Endothelial cell of umbilical vein (primary cell): Measurements from ENCODE around the gene PLXDC1. TPM values are rescaled to one million over a fixed set of nuclear protein-coding genes. Genes with fewer than 3 reads are reported as not detected.

Source experiments
- BruUV-seq: library from RNA; stranded (reverse); fragments of 400-500 nt; replicated peaks from 2 replicates; lab custom pipeline; 2021; lab: Mats Ljungman, UMichigan
- CTCF ChIA-PET: fragments of 300-600, 350-600 bp; sonication (Branson Sonifier 250); formaldehyde crosslinking; loops from one replicate; lab custom pipeline; 2021; ENCODE audit warnings: antibody characterized with exemption, inconsistent platforms; lab: Charles Lee
- POLR2A ChIA-PET: fragments of 300-600, 350-600 bp; sonication (Branson Sonifier 250); formaldehyde crosslinking; loops from one replicate; lab custom pipeline; 2021; ENCODE audit warnings: antibody characterized with exemption, inconsistent platforms; lab: Charles Lee
- DNase-seq: peaks from one replicate; pipeline ENCODE4 v3.0.0-alpha.2; 2011; ENCODE audit warnings: low read depth, low spot score
- FAIRE-seq: peaks from 2 replicates; lab custom pipeline; 2011; peaks lifted over from hg19 to GRCh38; lab: Jason Lieb, UNC
- H2AFZ ChIP-seq: 2 replicates; pipeline ENCODE4 v1.6.0; 2012; ENCODE audit warnings: low read depth, low read length, control low read depth, inconsistent platforms
- H3K27ac ChIP-seq: 2 replicates; pipeline ENCODE4 v1.5.1; 2011; ENCODE audit warnings: low read depth, mild to moderate bottlenecking, control low read depth, low read length, moderate library complexity; ENCODE audit not compliant: insufficient read depth
- H3K27me3 ChIP-seq, 2 experiments: 2 replicates each; pipeline versions ENCODE4 v1.6.0 to v1.6.1; 2011; ENCODE audit warnings: low read length in 2 of 2, mixed read lengths in 1 of 2; ENCODE audit not compliant: control insufficient read depth in 2 of 2, insufficient read depth in 2 of 2
- H3K36me3 ChIP-seq, 2 experiments: 2 replicates in 1 of 2; 3 replicates in 1 of 2; pipeline ENCODE4 v1.5.1; 2011; ENCODE audit warnings: low read length in 2 of 2, mild to moderate bottlenecking in 1 of 2, moderate library complexity in 1 of 2; ENCODE audit not compliant: control insufficient read depth in 2 of 2, insufficient read depth in 2 of 2; ENCODE audit errors: extremely low read depth in 1 of 2
- H3K4me1 ChIP-seq: 3 replicates; pipeline ENCODE4 v1.5.1; 2011; ENCODE audit warnings: mild to moderate bottlenecking, low read length; ENCODE audit not compliant: control insufficient read depth, insufficient read depth; ENCODE audit errors: extremely low read depth
- H3K4me2 ChIP-seq: 2 replicates; pipeline ENCODE4 v1.6.1; 2011; ENCODE audit warnings: low read length, control low read depth, mixed read lengths; ENCODE audit not compliant: insufficient read depth
- H3K4me3 ChIP-seq, 3 experiments: fragments of 200-600 bp in 1 of 3; sonication (generic), shearing (Covaris generic) in 1 of 3; replicated peaks in 1 of 3; 2 replicates each; pipeline ENCODE4 v1.5.1; 2011 to 2016; ENCODE audit warnings: control low read depth in 3 of 3, low read length in 3 of 3, mild to moderate bottlenecking in 2 of 3, inconsistent platforms in 1 of 3, low read depth in 1 of 3, moderate library complexity in 1 of 3; ENCODE audit not compliant: insufficient read depth in 1 of 3
- H3K79me2 ChIP-seq: 2 replicates; pipeline ENCODE4 v1.6.0; 2012; ENCODE audit warnings: low read length, inconsistent platforms; ENCODE audit not compliant: control insufficient read depth, insufficient read depth
- H3K9ac ChIP-seq: replicated peaks from 2 replicates; pipeline ENCODE3; 2011; ENCODE audit warnings: low read length, control low read depth; ENCODE audit not compliant: insufficient read depth; ENCODE audit errors: extremely low read depth
- H3K9me1 ChIP-seq: replicated peaks from 3 replicates; pipeline ENCODE4 v1.6.0; 2011; ENCODE audit warnings: mild to moderate bottlenecking, low read length; ENCODE audit not compliant: control insufficient read depth, insufficient read depth; ENCODE audit errors: extremely low read depth
- H3K9me3 ChIP-seq: replicated peaks from 2 replicates; pipeline ENCODE4 v1.5.1; 2012; ENCODE audit warnings: low read length, inconsistent platforms; ENCODE audit not compliant: control insufficient read depth, insufficient read depth
- H4K20me1 ChIP-seq: replicated peaks from 2 replicates; pipeline ENCODE3; 2011; ENCODE audit warnings: mild to moderate bottlenecking, low read length; ENCODE audit not compliant: control insufficient read depth, insufficient read depth; ENCODE audit errors: extremely low read depth
- EZH2 ChIP-seq: IDR thresholded peaks from 2 replicates; pipeline ENCODE4 v1.6.1; 2012; ENCODE audit warnings: borderline replicate concordance, low read depth, mild to moderate bottlenecking, moderate library complexity, low read length, inconsistent platforms; ENCODE audit not compliant: severe bottlenecking
- FOS ChIP-seq: IDR thresholded peaks from 2 replicates; pipeline ENCODE4 v1.6.1; 2011; ENCODE audit warnings: mild to moderate bottlenecking, low read length, moderate library complexity, borderline replicate concordance; ENCODE audit not compliant: insufficient read depth
- GATA2 ChIP-seq: IDR thresholded peaks from 2 replicates; pipeline ENCODE4 v1.7.0; 2011; ENCODE audit warnings: low read depth, mild to moderate bottlenecking, moderate library complexity, mixed read lengths, low read length; ENCODE audit not compliant: insufficient read length, insufficient read depth
- MYC ChIP-seq: IDR thresholded peaks from one replicate; pipeline ENCODE4 v1.6.1; 2011; ENCODE audit warnings: mild to moderate bottlenecking, low read depth, low read length
- POLR2A ChIP-seq: IDR thresholded peaks from 2 replicates; pipeline ENCODE4 v1.6.1; 2012; ENCODE audit warnings: low read depth, mild to moderate bottlenecking, control low read depth, low read length
- POLR2AphosphoS5 ChIP-seq: IDR thresholded peaks from 2 replicates; pipeline ENCODE4 v1.6.1; 2012; ENCODE audit warnings: low read depth, mild to moderate bottlenecking, control low read depth, low read length, moderate library complexity; ENCODE audit not compliant: insufficient read depth
- dilution Hi-C: fragments of 300-500 bp; cut with MboI; formaldehyde crosslinking; loops from one replicate; pipeline ENCODE4 v1.15.0; 2019; ENCODE audit warnings: low sequenced_read_pairs; ENCODE audit not compliant: extremely low pct_ligation_motif_present
- intact Hi-C: fragments of 100-400 bp; cut with micrococcal nuclease; formaldehyde crosslinking; loops from one replicate; pipeline ENCODE4 v1.10.0; 2022
- polyA plus RNA-seq, 4 experiments: library from polyadenylated mRNA; depleted of rRNA in 3 of 4; stranded (reverse) in 3 of 4; unstranded in 1 of 4; fragments of >200 nt; gene quantifications; 2 replicates each; pipeline versions ENCODE4 v1.2.1 to v1.2.3, GENCODE V29; 2011 to 2012; ENCODE audit warnings: missing spikeins in 1 of 4
- total RNA-seq: library from RNA; stranded (reverse); gene quantifications from 2 replicates; pipeline ENCODE4 v1.2.3, GENCODE V29; 2021
- TF ChIP-seq, protein P1 (sequence below), 2 donors: IDR thresholded peaks; 1 replicate in 1 of 2; 2 replicates in 1 of 2; pipeline ENCODE4 v1.5.1; 2011; ENCODE audit warnings: low read length in 2 of 2, mild to moderate bottlenecking in 2 of 2, moderate library complexity in 2 of 2, control low read depth in 1 of 2, inconsistent platforms in 1 of 2, low read depth in 1 of 2; ENCODE audit not compliant: insufficient read depth in 1 of 2; ENCODE audit errors: extremely low read depth in 1 of 2
- TF ChIP-seq, protein P2 (sequence below): IDR thresholded peaks from 2 replicates; pipeline ENCODE4 v1.6.1; 2011; ENCODE audit not compliant: insufficient read depth, insufficient read length

Gene PLXDC1
- total and polyA plus RNA-seq, 2 donors (not counting 3 experiments of a cell fraction or from before 2014, with no cell fraction given) = 0.03 TPM; not detected in 1

DNA sequence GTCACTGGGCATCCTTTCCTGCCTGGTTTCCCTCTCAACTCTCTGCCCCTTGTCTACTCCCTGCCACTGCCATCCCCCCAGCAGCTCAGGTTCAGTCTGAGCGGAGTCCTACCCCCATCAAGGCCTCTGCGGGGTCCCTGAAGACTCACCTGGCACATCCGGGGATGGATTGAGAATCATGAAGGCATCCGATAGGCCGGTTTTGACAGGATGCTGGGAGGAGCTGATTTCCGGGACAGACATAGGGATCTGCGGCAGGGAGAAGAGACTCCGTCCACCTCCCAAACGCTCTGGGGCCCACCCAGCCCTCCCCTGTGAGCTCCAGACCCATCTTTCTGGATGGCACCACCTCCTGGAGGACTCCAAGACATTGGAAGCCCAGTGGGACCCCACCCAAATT is 45.7 kb downstream of the PLXDC1 start:
- ChIA-PET POLR2A (no interaction called here), CTCF (interaction anchor here (1.2 kb wide), 1 partner anchor 18 kb away, joined by 5 read pairs; no protein-coding TSS in a partner anchor)
- BruUV-seq = no TSS peak
- Histone ChIP-seq H3K4me3 (no peak overlapping the region), H3K27ac (no peak overlapping the region), H3K4me2 (no peak overlapping the region), H3K27me3 (peaks cover 0 to 10% of the 10 kb centered on the region in 2 experiments), H3K79me2 (no peaks in the 10 kb centered on the region), H3K9me1 (no peaks in the 10 kb centered on the region), H3K4me1 (no peaks in the 10 kb centered on the region), H3K36me3 (no peaks in the 10 kb centered on the region), H3K9me3 (no peaks in the 10 kb centered on the region), H3K9ac (no peak overlapping the region), H2AFZ (no peak overlapping the region), H4K20me1 (no peaks in the 10 kb centered on the region)
- dilution Hi-C loops = no loop called here
- TF ChIP-seq POLR2AphosphoS5 (no peak), EZH2 (no peak), GATA2 (no peak), MYC (no peak), FOS (no peak), POLR2A (no peak)
- TF ChIP-seq, protein P1, sequence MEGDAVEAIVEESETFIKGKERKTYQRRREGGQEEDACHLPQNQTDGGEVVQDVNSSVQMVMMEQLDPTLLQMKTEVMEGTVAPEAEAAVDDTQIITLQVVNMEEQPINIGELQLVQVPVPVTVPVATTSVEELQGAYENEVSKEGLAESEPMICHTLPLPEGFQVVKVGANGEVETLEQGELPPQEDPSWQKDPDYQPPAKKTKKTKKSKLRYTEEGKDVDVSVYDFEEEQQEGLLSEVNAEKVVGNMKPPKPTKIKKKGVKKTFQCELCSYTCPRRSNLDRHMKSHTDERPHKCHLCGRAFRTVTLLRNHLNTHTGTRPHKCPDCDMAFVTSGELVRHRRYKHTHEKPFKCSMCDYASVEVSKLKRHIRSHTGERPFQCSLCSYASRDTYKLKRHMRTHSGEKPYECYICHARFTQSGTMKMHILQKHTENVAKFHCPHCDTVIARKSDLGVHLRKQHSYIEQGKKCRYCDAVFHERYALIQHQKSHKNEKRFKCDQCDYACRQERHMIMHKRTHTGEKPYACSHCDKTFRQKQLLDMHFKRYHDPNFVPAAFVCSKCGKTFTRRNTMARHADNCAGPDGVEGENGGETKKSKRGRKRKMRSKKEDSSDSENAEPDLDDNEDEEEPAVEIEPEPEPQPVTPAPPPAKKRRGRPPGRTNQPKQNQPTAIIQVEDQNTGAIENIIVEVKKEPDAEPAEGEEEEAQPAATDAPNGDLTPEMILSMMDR (IDR thresholded peaks at IDR 0.05; ENCODE audit: extremely low read depth in 1 of 2, insufficient read depth in 1 of 2, low read depth in 1 of 2, low read length in 2 of 2) = no peak
- TF ChIP-seq, protein P2, sequence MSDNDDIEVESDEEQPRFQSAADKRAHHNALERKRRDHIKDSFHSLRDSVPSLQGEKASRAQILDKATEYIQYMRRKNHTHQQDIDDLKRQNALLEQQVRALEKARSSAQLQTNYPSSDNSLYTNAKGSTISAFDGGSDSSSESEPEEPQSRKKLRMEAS = no peak
- intact Hi-C loops = no loop called here
- DNase-seq (no peak), FAIRE-seq (no peak)
